ENCODE results near the gene MAEA.

Gene MAEA

GRCh38 chr4:1269209-1269608 lies 20.5 kb upstream of the MAEA start:
- no peak overlapping the region for H3K4me3 ChIP-seq (ENCODE audit: low read depth, low read length)
- TF ChIP-seq CTCF (IDR thresholded peaks at IDR 0.05; ENCODE audit: borderline replicate concordance, insufficient read depth, low read depth, low read length), result no peak

GRCh38 chr4:1271686-1272085 lies 18.0 kb upstream of the MAEA start:
- H3K4me3 ChIP-seq (ENCODE audit: low read depth, low read length), result no peak overlapping the region
- TF ChIP-seq CTCF (IDR thresholded peaks at IDR 0.05; ENCODE audit: borderline replicate concordance, insufficient read depth, low read depth, low read length), result no peak

GRCh38 chr4:1274871-1275270 lies 14.8 kb upstream of the MAEA start:
- no peak for TF ChIP-seq CTCF (IDR thresholded peaks at IDR 0.05; ENCODE audit: borderline replicate concordance, insufficient read depth, low read depth, low read length)

GRCh38 chr4:1276984-1277383 lies 12.7 kb upstream of the MAEA start:
- H3K4me3 ChIP-seq (ENCODE audit: low read depth, low read length), result no peak overlapping the region
- no peak for TF ChIP-seq CTCF (IDR thresholded peaks at IDR 0.05; ENCODE audit: borderline replicate concordance, insufficient read depth, low read depth, low read length)

More at GRCh38 chr4:1274871-1275270, 14.8 kb upstream of the MAEA start:
- no peak overlapping the region for H3K4me3 ChIP-seq (ENCODE audit: low read depth, low read length)

- no peak overlapping the region for H3K4me3 ChIP-seq (ENCODE audit: low read depth, low read length)
- no peak for TF ChIP-seq CTCF (IDR thresholded peaks at IDR 0.05; ENCODE audit: borderline replicate concordance, insufficient read depth, low read depth, low read length)
These were observed 11.7 kb upstream of the MAEA start for GRCh38 chr4:1277667-1278665.

DNA sequence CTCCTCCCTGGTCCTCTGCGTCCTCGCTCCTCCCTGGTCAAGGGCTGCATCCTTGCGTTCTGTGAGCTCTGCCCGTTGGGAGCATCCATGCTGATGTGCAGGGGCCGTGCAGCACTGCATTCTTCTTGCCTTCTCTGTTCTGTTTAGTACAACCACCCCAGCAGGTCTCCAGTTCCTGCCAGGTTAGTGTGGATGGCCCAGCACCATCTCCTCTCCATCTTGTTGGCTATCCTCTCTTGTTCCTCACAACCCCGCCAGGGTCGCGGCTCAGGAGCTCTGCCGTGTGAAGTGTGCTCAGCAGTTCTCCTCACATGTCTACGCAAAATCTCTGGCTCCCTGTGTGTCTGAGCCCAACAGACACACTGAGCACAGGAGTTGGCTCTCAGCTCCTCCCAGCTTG lies 10.4 kb upstream of the MAEA start:
- no peak overlapping the region for H3K4me3 ChIP-seq (ENCODE audit: low read depth, low read length)
- no peak for TF ChIP-seq CTCF (IDR thresholded peaks at IDR 0.05; ENCODE audit: borderline replicate concordance, insufficient read depth, low read depth, low read length)

- H3K4me3 ChIP-seq (ENCODE audit: low read depth, low read length), result no peak overlapping the region
- no peak for TF ChIP-seq CTCF (IDR thresholded peaks at IDR 0.05; ENCODE audit: borderline replicate concordance, insufficient read depth, low read depth, low read length)
These were observed 6.0 kb upstream of the MAEA start for GRCh38 chr4:1283711-1284110.
